Endothelial cell (in vitro differentiated cells): ENCODE measurements around the gene INHBE. TPM values are rescaled to one million over a fixed set of nuclear protein-coding genes. Genes with fewer than 3 reads are reported as not detected.

Source experiments
- DNase-seq: peaks from one replicate; pipeline ENCODE4 v3.0.0; 2021; ENCODE audit warnings: low spot score
- H3K27ac Mint-ChIP-seq: one replicate; pipeline ENCODE4 v1.8.0; 2021; ENCODE audit warnings: mixed read lengths, inconsistent platforms; ENCODE audit not compliant: unreplicated experiment
- H3K27me3 Mint-ChIP-seq: one replicate; pipeline ENCODE4 v1.8.0; 2021; ENCODE audit warnings: mild to moderate bottlenecking, moderate library complexity, mixed read lengths, inconsistent platforms; ENCODE audit not compliant: unreplicated experiment
- H3K36me3 Mint-ChIP-seq: one replicate; pipeline ENCODE4 v1.8.0; 2021; ENCODE audit warnings: mild to moderate bottlenecking, low read depth, mixed read lengths, inconsistent platforms; ENCODE audit not compliant: unreplicated experiment
- H3K4me1 Mint-ChIP-seq: one replicate; pipeline ENCODE4 v1.8.0; 2021; ENCODE audit warnings: mild to moderate bottlenecking, mixed read lengths, inconsistent platforms; ENCODE audit not compliant: unreplicated experiment
- H3K4me3 Mint-ChIP-seq: one replicate; pipeline ENCODE4 v1.8.0; 2021; ENCODE audit warnings: mild to moderate bottlenecking, mixed read lengths, inconsistent platforms; ENCODE audit not compliant: unreplicated experiment
- H3K9me3 Mint-ChIP-seq: one replicate; pipeline ENCODE4 v1.8.0; 2021; ENCODE audit warnings: mixed read lengths, inconsistent platforms; ENCODE audit not compliant: unreplicated experiment
- total RNA-seq: library from RNA; stranded (reverse); fragmentation: NEBNext Ultra II Directional; extraction: Animal tissue kit (Norgen Biotek cat#: 25700); gene quantifications from one replicate; pipeline ENCODE4 v1.2.1, GENCODE V29; 2021; ENCODE audit not compliant: unreplicated experiment
- TF ChIP-seq, protein P1 (sequence below): fragments of 200-600 bp; sonication (generic); IDR thresholded peaks from one replicate; pipeline ENCODE4 v1.5.0; 2021; ENCODE audit warnings: antibody characterized with exemption; ENCODE audit not compliant: unreplicated experiment

Gene INHBE
- total RNA-seq, 1 donor from 2014 or later = not detected

- TF ChIP-seq, protein P1, sequence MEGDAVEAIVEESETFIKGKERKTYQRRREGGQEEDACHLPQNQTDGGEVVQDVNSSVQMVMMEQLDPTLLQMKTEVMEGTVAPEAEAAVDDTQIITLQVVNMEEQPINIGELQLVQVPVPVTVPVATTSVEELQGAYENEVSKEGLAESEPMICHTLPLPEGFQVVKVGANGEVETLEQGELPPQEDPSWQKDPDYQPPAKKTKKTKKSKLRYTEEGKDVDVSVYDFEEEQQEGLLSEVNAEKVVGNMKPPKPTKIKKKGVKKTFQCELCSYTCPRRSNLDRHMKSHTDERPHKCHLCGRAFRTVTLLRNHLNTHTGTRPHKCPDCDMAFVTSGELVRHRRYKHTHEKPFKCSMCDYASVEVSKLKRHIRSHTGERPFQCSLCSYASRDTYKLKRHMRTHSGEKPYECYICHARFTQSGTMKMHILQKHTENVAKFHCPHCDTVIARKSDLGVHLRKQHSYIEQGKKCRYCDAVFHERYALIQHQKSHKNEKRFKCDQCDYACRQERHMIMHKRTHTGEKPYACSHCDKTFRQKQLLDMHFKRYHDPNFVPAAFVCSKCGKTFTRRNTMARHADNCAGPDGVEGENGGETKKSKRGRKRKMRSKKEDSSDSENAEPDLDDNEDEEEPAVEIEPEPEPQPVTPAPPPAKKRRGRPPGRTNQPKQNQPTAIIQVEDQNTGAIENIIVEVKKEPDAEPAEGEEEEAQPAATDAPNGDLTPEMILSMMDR = no peak
- H3K27me3 Mint-ChIP-seq = peaks cover 3% of the 10 kb centered on the region
- peak overlapping the region; percentile 67 for H3K4me3 Mint-ChIP-seq
- no peak for DNase-seq
- H3K4me1 Mint-ChIP-seq = peaks cover 12% of the 10 kb centered on the region
- H3K27ac Mint-ChIP-seq = no peak overlapping the region
- peaks cover 33% of the 10 kb centered on the region for H3K36me3 Mint-ChIP-seq
- no peaks in the 10 kb centered on the region for H3K9me3 Mint-ChIP-seq
Observed at GRCh38 chr12:57487055-57487596, 32.0 kb downstream of the INHBE start.

GRCh38 chr12:57487597-57488401, 32.7 kb downstream of the INHBE start, which contains the start of gene MARS1:
MARS1 (plus strand) TSS chr12:57488068; CDS start chr12:57488091, 23 bp downstream.
- TF ChIP-seq, protein P1 = no peak
- H3K27ac Mint-ChIP-seq = peak within 1 kb of the TSS; percentile 96
- H3K4me3 Mint-ChIP-seq = peak within 1 kb of the TSS; percentile 98
- H3K9me3 Mint-ChIP-seq = no peaks in the 10 kb centered on the region
- peak; percentile 82 for DNase-seq
- peaks cover 12% of the 10 kb centered on the region for H3K4me1 Mint-ChIP-seq
- peaks cover 4% of the 10 kb centered on the region for H3K27me3 Mint-ChIP-seq
- peaks cover 38% of the 10 kb centered on the region for H3K36me3 Mint-ChIP-seq

GRCh38 chr12:57488402-57489156, 33.5 kb downstream of the INHBE start:
- no peak for DNase-seq
- Mint-ChIP-seq H3K4me1 (peaks cover 12% of the 10 kb centered on the region), H3K36me3 (peaks cover 37% of the 10 kb centered on the region), H3K27me3 (peaks cover 4% of the 10 kb centered on the region), H3K4me3 (peak overlapping the region; percentile 98), H3K9me3 (no peaks in the 10 kb centered on the region), H3K27ac (peak overlapping the region; percentile 96)
- TF ChIP-seq, protein P1 = no peak

GRCh38 chr12:57489157-57489641, 34.1 kb downstream of the INHBE start:
- DNase-seq = no peak
- H3K27me3 Mint-ChIP-seq = peaks cover 4% of the 10 kb centered on the region
- peak overlapping the region; percentile 14 for H3K27ac Mint-ChIP-seq
- H3K4me1 Mint-ChIP-seq = peaks cover 12% of the 10 kb centered on the region
- peak overlapping the region; percentile 98 for H3K4me3 Mint-ChIP-seq
- peaks cover 37% of the 10 kb centered on the region for H3K36me3 Mint-ChIP-seq
- no peaks in the 10 kb centered on the region for H3K9me3 Mint-ChIP-seq
- TF ChIP-seq, protein P1 = no peak
